ENCODE results near the gene SYT3. TPM values are rescaled to one million over a fixed set of nuclear protein-coding genes. Genes with fewer than 3 reads are reported as not detected.
"Not testable (repeated sequence)": the region's sequence is repeated elsewhere in the genome, so short reads cannot be mapped to it uniquely, and the experiment has no call there.

The SYT3 gene
- total RNA-seq, 2 experiments from 2014 or later, result 0.11 to 0.50 TPM

GRCh38 chr19:50644315-50644915 is 4.7 kb upstream of the SYT3 start:
- ChIA-PET POLR2A (no interaction called here), CTCF (no interaction called here)

- ChIA-PET POLR2A (no interaction called here), CTCF (no interaction called here)
Observed at GRCh38 chr19:50640368-50640767, 687 bp upstream of the SYT3 start.

GRCh38 chr19:50638600-50638999 is 1.1 kb downstream of the SYT3 start:
- CTCF ChIA-PET, result no interaction called here

GRCh38 chr19:50636317-50637085 is 3.2 kb downstream of the SYT3 start:
- ChIA-PET POLR2A (no interaction called here), CTCF (no interaction called here)

More at GRCh38 chr19:50638600-50638999, 1.1 kb downstream of the SYT3 start:
- POLR2A ChIA-PET, result no interaction called here

- POLR2A ChIA-PET, result no interaction called here
- CTCF ChIA-PET, result no interaction called here
Observed at GRCh38 chr19:50633973-50634372, 5.7 kb downstream of the SYT3 start.

GRCh38 chr19:50633359-50633758 is 6.3 kb downstream of the SYT3 start:
- POLR2A ChIA-PET, result no interaction called here
- CTCF ChIA-PET, result interaction anchor here (0.6 kb wide), 1 partner anchor 159 kb away, joined by 4 read pairs; no protein-coding TSS in a partner anchor

- ChIA-PET CTCF (no interaction called here), POLR2A (no interaction called here)
Observed at GRCh38 chr19:50632151-50632835, 7.4 kb downstream of the SYT3 start.

- CTCF ChIA-PET, result no interaction called here
- POLR2A ChIA-PET, result no interaction called here
Observed at GRCh38 chr19:50629801-50630200, 9.9 kb downstream of the SYT3 start.

- ChIA-PET POLR2A (no interaction called here), CTCF (no interaction called here)
Observed at GRCh38 chr19:50629194-50629593, 10.5 kb downstream of the SYT3 start.

GRCh38 chr19:50628551-50628950 is 11.1 kb downstream of the SYT3 start:
- ChIA-PET POLR2A (no interaction called here), CTCF (interaction anchor here (0.6 kb wide), 1 partner anchor 263 kb away, joined by 3 read pairs; no protein-coding TSS in a partner anchor)

GRCh38 chr19:50628146-50628545 is 11.5 kb downstream of the SYT3 start:
- ChIA-PET CTCF (interaction anchor here (0.6 kb wide), 1 partner anchor 263 kb away, joined by 3 read pairs; no protein-coding TSS in a partner anchor), POLR2A (no interaction called here)

GRCh38 chr19:50626795-50627194 is 12.9 kb downstream of the SYT3 start:
- CTCF ChIA-PET, result interaction anchor here (0.7 kb wide), 1 partner anchor 20 kb away, joined by 6 read pairs; no protein-coding TSS in a partner anchor
- POLR2A ChIA-PET, result no interaction called here

GRCh38 chr19:50626011-50626410 is 13.7 kb downstream of the SYT3 start:
- POLR2A ChIA-PET, result no interaction called here
- CTCF ChIA-PET, result no interaction called here

GRCh38 chr19:50624949-50625600 is 14.6 kb downstream of the SYT3 start:
- POLR2A ChIA-PET, result no interaction called here
- CTCF ChIA-PET, result no interaction called here

GRCh38 chr19:50620394-50620906 is 19.2 kb downstream of the SYT3 start:
- CTCF ChIA-PET, POLR2A ChIA-PET: not testable (repeated sequence)

GRCh38 chr19:50619184-50619583 is 20.5 kb downstream of the SYT3 start:
- CTCF ChIA-PET, POLR2A ChIA-PET: not testable (repeated sequence)

- CTCF ChIA-PET, POLR2A ChIA-PET: not testable (repeated sequence)
Observed at GRCh38 chr19:50618379-50618778, 21.3 kb downstream of the SYT3 start.

GRCh38 chr19:50612504-50613404 is 26.9 kb downstream of the SYT3 start:
- CTCF ChIA-PET, result not testable (repeated sequence)

More at GRCh38 chr19:50612504-50613404, 26.9 kb downstream of the SYT3 start:
- POLR2A ChIA-PET, result not testable (repeated sequence)

Measured in activated CD8-positive, alpha-beta memory T cell treated with anti-CD3 and anti-CD28 coated beads for 36 hours (primary cell).